K562 (cell line): Measurements from ENCODE around the gene SRRT. TPM values are rescaled to one million over a fixed set of nuclear protein-coding genes. Genes with fewer than 3 reads are reported as not detected.

ENCODE experiments used
- HNRNPUL1 ChIP-seq: fragments of 200-400 bp; formaldehyde crosslinking; IDR thresholded peaks from 2 replicates; pipeline ENCODE4 v1.6.1; 2017; ENCODE audit warnings: low read length
- NELFE ChIP-seq: IDR thresholded peaks from 2 replicates; pipeline ENCODE4 v1.6.1; 2011; ENCODE audit warnings: mild to moderate bottlenecking; ENCODE audit not compliant: insufficient read depth, insufficient read length
- NUFIP1 ChIP-seq: fragments of 450-650 bp; IDR thresholded peaks from 2 replicates; pipeline ENCODE4 v1.6.1; 2018; ENCODE audit not compliant: partially characterized antibody
- PBX2 ChIP-seq, 2 experiments: IDR thresholded peaks in 1 of 2; conservative IDR thresholded peaks in 1 of 2; 2 replicates each; pipeline ENCODE4 v1.6.1; 2016; ENCODE audit warnings: low read depth in 2 of 2, mild to moderate bottlenecking in 1 of 2, missing compliant biosample characterization in 1 of 2, missing genetic modification characterization in 1 of 2, moderate library complexity in 1 of 2
- RBM22 ChIP-seq: fragments of 200-400 bp; formaldehyde crosslinking; IDR thresholded peaks from 2 replicates; pipeline ENCODE4 v1.6.1; 2018; ENCODE audit warnings: low read length, low read depth; ENCODE audit not compliant: poor library complexity, severe bottlenecking
- RNF219 ChIP-seq: fragments of 250-450 bp; sonication (Bioruptor Pico); IDR thresholded peaks from 2 replicates; pipeline ENCODE4 v1.5.0; 2022; ENCODE audit warnings: mild to moderate bottlenecking
- SNIP1 ChIP-seq: fragments of 450-650 bp; IDR thresholded peaks from 2 replicates; pipeline ENCODE4 v1.7.1; 2017; ENCODE audit warnings: low read depth, mild to moderate bottlenecking
- STAT5A ChIP-seq: IDR thresholded peaks from 2 replicates; pipeline ENCODE4 v1.6.1; 2012; ENCODE audit warnings: low read length, inconsistent platforms, borderline replicate concordance
- ZNF282 ChIP-seq: sonication (generic); formaldehyde crosslinking; IDR thresholded peaks from 2 replicates; pipeline ENCODE4 v1.8.1; 2023; ENCODE audit warnings: missing genetic modification reagents
- ZNF449 ChIP-seq: fragments of 250-450 bp; sonication (Bioruptor Pico); IDR thresholded peaks from 2 replicates; pipeline ENCODE4 v1.8.0; 2022; ENCODE audit warnings: moderate library complexity, mild to moderate bottlenecking, inconsistent platforms
- ZNF609 ChIP-seq: sonication (generic); formaldehyde crosslinking; IDR thresholded peaks from 2 replicates; pipeline ENCODE4 v1.8.1; 2023; ENCODE audit warnings: missing genetic modification reagents, mild to moderate bottlenecking, borderline replicate concordance
- polyA plus RNA-seq, 8 experiments: library from polyadenylated mRNA; depleted of rRNA in 4 of 8; stranded (reverse) in 5 of 8; unstranded in 3 of 8; fragments of >200 nt; fragmentation: Nextera tagmentation in 2 of 8; fragmentation: Illumina TruSeq in 1 of 8; extraction: Ambion mirVana in 2 of 8; extraction: Trizol in 1 of 8; gene quantifications; 2 replicates each; pipeline versions ENCODE4 v1.2.1 to v1.2.3, GENCODE V29; 2011 to 2014; ENCODE audit warnings: inconsistent platforms in 1 of 8, missing spikeins in 1 of 8
- total RNA-seq, 7 experiments: library from RNA; depleted of rRNA in 6 of 7; stranded (reverse); fragments of >200 nt in 6 of 7; fragmentation: Illumina TruSeq in 2 of 7; extraction: Trizol in 2 of 7; gene quantifications; 2 replicates each; pipeline versions ENCODE4 v1.2.1 to v1.2.3, GENCODE V29; 2011 to 2021; ENCODE audit warnings: low replicate concordance in 1 of 7
- TF ChIP-seq, protein P1 (sequence below): sonication (generic); formaldehyde crosslinking; IDR thresholded peaks from 2 replicates; pipeline ENCODE4 v1.8.0; 2022; ENCODE audit warnings: missing genetic modification reagents, mild to moderate bottlenecking, borderline replicate concordance

SRRT gene
- total and polyA plus RNA-seq, 9 of the 15 experiments (the other 6 are each of a cell fraction or from before 2014, with no cell fraction given) = 10.3 to 263 (median 84.4) TPM

DNA sequence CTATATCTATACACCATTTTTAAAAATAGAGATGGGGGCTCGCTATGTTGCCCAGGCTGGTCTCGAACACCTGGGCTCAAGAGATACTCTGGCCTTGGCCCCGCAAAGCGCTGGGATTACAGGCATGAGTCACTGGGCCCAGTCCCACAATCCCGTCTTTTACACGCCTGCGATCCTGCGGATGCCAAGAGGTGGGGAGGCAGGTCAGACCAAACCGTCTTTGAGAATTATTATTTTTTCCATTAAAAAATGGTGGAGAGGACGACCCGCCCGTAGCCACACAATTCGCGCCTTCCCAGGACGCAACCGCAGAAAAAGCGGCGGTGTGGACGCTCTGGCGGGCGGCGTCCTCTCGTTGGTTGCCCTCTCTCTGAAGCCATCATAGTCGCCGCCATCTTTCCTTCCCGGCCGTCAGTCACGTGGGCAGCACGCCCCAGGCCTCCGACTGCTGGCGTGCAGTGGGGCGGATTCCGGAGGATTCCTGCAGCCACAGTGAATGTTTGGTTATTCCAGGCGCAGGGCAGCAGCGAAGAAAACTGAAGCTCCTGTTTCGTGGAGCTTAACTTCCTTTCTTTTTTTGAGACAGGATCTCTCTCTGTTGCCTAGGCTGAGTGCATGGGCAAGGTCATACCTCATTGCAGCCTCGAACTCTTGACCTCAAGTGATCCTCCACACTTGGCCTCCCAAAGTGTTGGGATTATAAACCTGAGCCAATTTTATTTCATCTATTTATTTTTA is 37.6 kb upstream of the SRRT start (continued):
- TF ChIP-seq, protein P1, sequence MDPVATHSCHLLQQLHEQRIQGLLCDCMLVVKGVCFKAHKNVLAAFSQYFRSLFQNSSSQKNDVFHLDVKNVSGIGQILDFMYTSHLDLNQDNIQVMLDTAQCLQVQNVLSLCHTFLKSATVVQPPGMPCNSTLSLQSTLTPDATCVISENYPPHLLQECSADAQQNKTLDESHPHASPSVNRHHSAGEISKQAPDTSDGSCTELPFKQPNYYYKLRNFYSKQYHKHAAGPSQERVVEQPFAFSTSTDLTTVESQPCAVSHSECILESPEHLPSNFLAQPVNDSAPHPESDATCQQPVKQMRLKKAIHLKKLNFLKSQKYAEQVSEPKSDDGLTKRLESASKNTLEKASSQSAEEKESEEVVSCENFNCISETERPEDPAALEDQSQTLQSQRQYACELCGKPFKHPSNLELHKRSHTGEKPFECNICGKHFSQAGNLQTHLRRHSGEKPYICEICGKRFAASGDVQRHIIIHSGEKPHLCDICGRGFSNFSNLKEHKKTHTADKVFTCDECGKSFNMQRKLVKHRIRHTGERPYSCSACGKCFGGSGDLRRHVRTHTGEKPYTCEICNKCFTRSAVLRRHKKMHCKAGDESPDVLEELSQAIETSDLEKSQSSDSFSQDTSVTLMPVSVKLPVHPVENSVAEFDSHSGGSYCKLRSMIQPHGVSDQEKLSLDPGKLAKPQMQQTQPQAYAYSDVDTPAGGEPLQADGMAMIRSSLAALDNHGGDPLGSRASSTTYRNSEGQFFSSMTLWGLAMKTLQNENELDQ (CRISPR knock-in tag) = no peak
- TF ChIP-seq SNIP1 (peak; percentile 88), RBM22 (no peak), NUFIP1 (no peak), NELFE (no peak), PBX2 (CRISPR knock-in tag; IDR thresholded peaks at IDR 0.05; ENCODE audit: low read depth) (no peak), PBX2 (tag; conservative IDR thresholded peaks at IDR 0.05; ENCODE audit: low read depth) (no peak), ZNF449 (CRISPR knock-in tag) (no peak), STAT5A (no peak; the same call in 1 of the 2 replicates), ZNF609 (CRISPR knock-in tag) (0 out of 2 replicates have a peak, but pooled peaks have one; percentile 36), RNF219 (CRISPR knock-in tag) (no peak), ZNF282 (CRISPR knock-in tag) (no peak), HNRNPUL1 (no peak)
